SK-N-SH (cell line): ENCODE measurements around the gene SNRNP25. TPM values are rescaled to one million over a fixed set of nuclear protein-coding genes. Genes with fewer than 3 reads are reported as not detected.
A peak's percentile ranks its signal among the peaks of the same experiment; 100 is the strongest.

Experiments used
- CTCF ChIA-PET: fragments of 300-600, 350-600 bp; formaldehyde crosslinking; extraction: SDS; loops from one replicate; lab custom pipeline; 2021; lab: Yijun Ruan, JAX
- POLR2A ChIA-PET: fragments of 350-600 bp; sonication (Branson Sonifier 250); formaldehyde crosslinking; extraction: SDS; loops from one replicate; lab custom pipeline; 2020; ENCODE audit warnings: antibody characterized with exemption, inconsistent platforms; lab: Yijun Ruan, JAX
- DNase-seq: peaks from one replicate; pipeline ENCODE4 v3.0.0; 2012
- H2AFZ ChIP-seq: fragments of 200-600 bp; sonication (generic); 2 replicates; pipeline ENCODE4 v1.8.1; 2016; ENCODE audit warnings: antibody characterized with exemption, mild to moderate bottlenecking, low read depth
- H3F3A ChIP-seq: fragments of 200-600 bp; sonication (generic); replicated peaks from 2 replicates; pipeline ENCODE3; 2016; ENCODE audit warnings: antibody characterized with exemption, mild to moderate bottlenecking; ENCODE audit not compliant: insufficient read depth
- H3K27ac ChIP-seq, 2 experiments: fragments of 200-500 bp in 1 of 2; fragments of 200-600 bp in 1 of 2; sonication (Bioruptor generic) in 1 of 2; sonication (generic), shearing (Covaris generic) in 1 of 2; 2 replicates each; pipeline versions ENCODE4 v1.5.1 to v1.6.1; 2014 to 2016; ENCODE audit warnings: low read depth in 2 of 2, inconsistent platforms in 1 of 2, low read length in 1 of 2, mild to moderate bottlenecking in 1 of 2, mixed read lengths in 1 of 2
- H3K27me3 ChIP-seq: fragments of 200-600 bp; sonication (generic), shearing (Covaris generic); 2 replicates; pipeline ENCODE4 v1.6.1; 2016; ENCODE audit warnings: mixed run types; ENCODE audit not compliant: insufficient read depth
- H3K36me3 ChIP-seq, 2 experiments: fragments of 200-500 bp in 1 of 2; fragments of 200-600 bp in 1 of 2; sonication (Bioruptor generic) in 1 of 2; sonication (generic) in 1 of 2; replicated peaks in 1 of 2; 2 replicates each; pipeline versions ENCODE3 to v1.5.1; 2014 to 2016; ENCODE audit warnings: low read length in 1 of 2, mild to moderate bottlenecking in 1 of 2; ENCODE audit not compliant: insufficient read depth in 2 of 2, control insufficient read depth in 1 of 2
- H3K4me1 ChIP-seq, 2 experiments: fragments of 200-500 bp in 1 of 2; fragments of 200-600 bp in 1 of 2; sonication (Bioruptor generic) in 1 of 2; sonication (generic), shearing (Covaris generic) in 1 of 2; 2 replicates each; pipeline versions ENCODE4 v1.5.1 to v1.6.1; 2014 to 2016; ENCODE audit warnings: low read depth in 1 of 2, low read length in 1 of 2, mixed run types in 1 of 2; ENCODE audit not compliant: insufficient read depth in 2 of 2, control insufficient read depth in 1 of 2
- H3K4me2 ChIP-seq: fragments of 200-600 bp; sonication (generic), shearing (Covaris generic); 2 replicates; pipeline ENCODE4 v1.6.1; 2017; ENCODE audit warnings: mixed run types
- H3K4me3 ChIP-seq, 2 experiments: fragments of 200-500 bp in 1 of 2; fragments of 200-600 bp in 1 of 2; sonication (Bioruptor generic) in 1 of 2; sonication (generic), shearing (Covaris generic) in 1 of 2; 2 replicates each; pipeline versions ENCODE4 v1.5.1 to v1.8.1; 2014 to 2016; ENCODE audit warnings: low read depth in 2 of 2, inconsistent platforms in 1 of 2, low read length in 1 of 2, mild to moderate bottlenecking in 1 of 2, mixed read lengths in 1 of 2, moderate library complexity in 1 of 2
- H3K79me2 ChIP-seq: fragments of 200-600 bp; sonication (generic); 2 replicates; pipeline ENCODE4 v1.8.1; 2017; ENCODE audit warnings: mild to moderate bottlenecking; ENCODE audit not compliant: insufficient read depth
- H3K9ac ChIP-seq: fragments of 200-600 bp; sonication (generic); 2 replicates; pipeline ENCODE4 v1.6.1; 2017; ENCODE audit warnings: mixed run types
- H3K9me2 ChIP-seq: fragments of 200-600 bp; sonication (generic); 2 replicates; pipeline ENCODE4 v1.6.1; 2017; ENCODE audit warnings: mixed run types
- H3K9me3 ChIP-seq: fragments of 200-600 bp; sonication (generic); 2 replicates; pipeline ENCODE4 v1.6.1; 2017; ENCODE audit warnings: mixed run types, mild to moderate bottlenecking, moderate library complexity
- H4K20me1 ChIP-seq: fragments of 200-600 bp; sonication (generic); 2 replicates; pipeline ENCODE4 v1.6.1; 2017; ENCODE audit warnings: mild to moderate bottlenecking, mixed run types; ENCODE audit not compliant: insufficient read depth
- ELF1 ChIP-seq: IDR thresholded peaks from 2 replicates; pipeline ENCODE4 v1.4.0; 2012
- EP300 ChIP-seq, 2 experiments: IDR thresholded peaks; 2 replicates each; pipeline versions ENCODE4 v1.4.0 to v1.6.1; 2012; ENCODE audit warnings: borderline replicate concordance in 1 of 2, low read depth in 1 of 2, low read length in 1 of 2
- EZH2phosphoT487 ChIP-seq: fragments of 200-600 bp; sonication (generic); IDR thresholded peaks from 2 replicates; pipeline ENCODE4 v1.6.1; 2017; ENCODE audit warnings: low read depth, mixed run types, mild to moderate bottlenecking, antibody characterized with exemption, moderate library complexity, borderline replicate concordance
- FOSL2 ChIP-seq: IDR thresholded peaks from 2 replicates; pipeline ENCODE4 v1.4.0; 2012; ENCODE audit warnings: low read depth, mild to moderate bottlenecking, moderate library complexity, borderline replicate concordance
- FOXM1 ChIP-seq: IDR thresholded peaks from 2 replicates; pipeline ENCODE4 v1.4.0; 2012; ENCODE audit warnings: low read depth, mild to moderate bottlenecking
- GATA2 ChIP-seq: sonication (generic); formaldehyde crosslinking; IDR thresholded peaks from 2 replicates; pipeline ENCODE4 v1.5.0; 2020; ENCODE audit warnings: mild to moderate bottlenecking, missing genetic modification reagents
- JUND ChIP-seq: IDR thresholded peaks from 2 replicates; pipeline ENCODE4 v1.4.0; 2012
- MEF2A ChIP-seq: IDR thresholded peaks from 2 replicates; pipeline ENCODE4 v1.4.0; 2012; ENCODE audit warnings: low read depth, borderline replicate concordance
- MXI1 ChIP-seq: IDR thresholded peaks from 2 replicates; pipeline ENCODE4 v1.6.1; 2012; ENCODE audit warnings: mild to moderate bottlenecking, low read depth, low read length, improper control_type of control experiment
- NFIC ChIP-seq: IDR thresholded peaks from 2 replicates; pipeline ENCODE4 v1.4.0; 2012; ENCODE audit warnings: borderline replicate concordance
- POLR2AphosphoS5 ChIP-seq: IDR thresholded peaks from 2 replicates; pipeline ENCODE4 v1.6.1; 2012; ENCODE audit warnings: low read depth, low read length
- RCOR1 ChIP-seq: fragments of 150-350 bp; IDR thresholded peaks from 2 replicates; pipeline ENCODE4 v1.6.1; 2017; ENCODE audit warnings: antibody characterized with exemption, low read length
- REST ChIP-seq: IDR thresholded peaks from 2 replicates; pipeline ENCODE4 v1.6.1; 2012; ENCODE audit warnings: mild to moderate bottlenecking, low read depth, low read length, moderate library complexity
- RFX5 ChIP-seq: IDR thresholded peaks from 2 replicates; pipeline ENCODE4 v1.6.1; 2012; ENCODE audit warnings: mild to moderate bottlenecking, improper control_type of control experiment, low read length
- SMC3 ChIP-seq: IDR thresholded peaks from 2 replicates; pipeline ENCODE4 v1.6.1; 2012; ENCODE audit warnings: low read depth, low read length, improper control_type of control experiment
- TAF1 ChIP-seq: IDR thresholded peaks from 2 replicates; pipeline ENCODE4 v1.6.1; 2012; ENCODE audit warnings: low read depth, mild to moderate bottlenecking, low read length, moderate library complexity, borderline replicate concordance
- TCF12 ChIP-seq: IDR thresholded peaks from 2 replicates; pipeline ENCODE4 v1.4.0; 2012
- USF2 ChIP-seq: fragments of 150-350 bp; IDR thresholded peaks from 2 replicates; pipeline ENCODE4 v1.6.1; 2017; ENCODE audit warnings: antibody characterized with exemption, low read length, low read depth, borderline replicate concordance
- YY1 ChIP-seq: IDR thresholded peaks from 2 replicates; pipeline ENCODE4 v1.4.0; 2012; ENCODE audit warnings: low read depth, mild to moderate bottlenecking
- WGBS: methylation state at CpG from one replicate; pipeline ENCODE4 v1.1.6; 2017; ENCODE audit warnings: low lambda C conversion rate; 5-methylcytosine and 5-hydroxymethylcytosine counted together
- polyA plus RNA-seq, 3 experiments: library from polyadenylated mRNA; depleted of rRNA; stranded (reverse); fragments of >200 nt; gene quantifications; 2 replicates each; pipeline ENCODE4 v1.2.3, GENCODE V29; 2012
- TF ChIP-seq, protein P1 (sequence below): IDR thresholded peaks from 2 replicates; pipeline ENCODE4 v1.4.0; 2012; ENCODE audit warnings: low read depth, borderline replicate concordance
- TF ChIP-seq, protein P2 (sequence below): fragments of 200-600 bp; sonication (generic); IDR thresholded peaks from 2 replicates; pipeline ENCODE4 v1.6.1; 2017; ENCODE audit warnings: antibody characterized with exemption, mild to moderate bottlenecking, moderate library complexity
- TF ChIP-seq, protein P3 (sequence below): IDR thresholded peaks from 2 replicates; pipeline ENCODE4; 2012

The SNRNP25 gene
- 61.9 and 73.4 TPM in 2 replicates for polyA plus RNA-seq (2012; rRNA removed)
- polyA plus RNA-seq (2012; cell fraction: cytosol; rRNA removed), result 64.6 and 70.4 TPM in 2 replicates
- polyA plus RNA-seq (2012; cell fraction: nucleus; rRNA removed), result 26.6 and 34.7 TPM in 2 replicates

DNA sequence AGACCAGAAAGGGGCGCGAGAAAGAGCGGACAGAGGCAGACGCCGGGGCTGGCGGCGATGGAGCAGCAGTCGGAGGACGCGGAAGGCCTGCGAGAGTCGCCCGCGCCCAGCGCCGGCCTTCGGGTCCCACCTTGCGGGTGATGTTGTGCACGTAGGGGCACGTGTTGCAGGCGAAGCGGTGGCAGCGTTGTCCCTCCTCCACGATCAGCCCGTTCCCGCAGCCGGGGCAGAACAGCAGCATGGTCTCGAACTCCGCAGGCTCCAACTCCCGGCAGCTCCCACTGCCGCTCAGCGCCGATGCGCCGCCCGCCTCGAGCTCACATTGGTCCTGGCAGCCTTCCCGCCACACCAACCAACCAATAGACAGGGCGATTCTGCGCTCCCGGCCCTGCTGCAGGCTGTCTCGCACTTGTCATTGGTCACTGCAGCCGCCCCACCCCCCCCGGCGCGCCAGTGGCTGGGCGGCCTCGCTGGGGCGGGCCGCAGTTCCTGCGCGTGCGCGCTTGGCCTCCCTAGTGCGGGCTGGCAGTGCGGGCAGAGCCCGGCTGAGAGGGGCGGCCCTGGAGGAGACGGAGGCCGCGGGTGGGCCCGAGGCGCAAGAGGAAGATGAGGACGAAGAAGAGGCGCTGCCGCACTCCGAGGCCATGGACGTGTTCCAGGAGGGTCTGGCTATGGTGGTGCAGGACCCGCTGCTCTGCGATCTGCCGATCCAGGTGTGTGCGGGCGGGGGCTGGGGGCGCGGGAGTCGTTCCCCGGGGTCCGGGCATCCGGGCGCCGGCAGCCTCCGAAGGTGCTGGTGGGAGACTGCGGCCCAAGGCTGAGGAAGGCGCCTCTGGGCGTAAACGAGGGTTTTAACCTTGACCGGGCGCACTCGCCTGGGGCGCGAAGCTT is at the start of gene SNRNP25, which contains the start of gene POLR3K:
TSS of gene SNRNP25 (plus strand) at position 483 of the 891 bp plus-strand sequence. CDS start at position 672, 189 bp downstream.
TSS of gene POLR3K (minus strand) at position 263 of the 891 bp plus-strand sequence. CDS start at position 241, 22 bp downstream.
- H3K9me2 ChIP-seq, result no peaks in the 10 kb centered on the region
- POLR2A ChIA-PET, result interaction anchor here (0.7 to 1.0 kb wide), 2 partner anchors 9 to 129 kb away, joined by 3 read pairs; no protein-coding TSS in a partner anchor
- CTCF ChIA-PET, result interaction anchor here (1.0 to 4.0 kb wide), 9 partner anchors 10 to 309 kb away, joined by 3 to 20 read pairs (median 4); no protein-coding TSS in a partner anchor
- WGBS, result 2% methylated on average over 25 of the region's 91 CpGs
- H3F3A ChIP-seq, result peaks cover 8% of the 10 kb centered on the region
- DNase-seq, result peak; percentile 100
- peak within 1 kb of the TSS; percentile 67 to 87 for H3K4me3 ChIP-seq
- H3K4me2 ChIP-seq, result peak within 1 kb of the TSS; percentile 96
- H2AFZ ChIP-seq, result peak within 1 kb of the TSS; percentile 93
- peak within 1 kb of the TSS; percentile 83 for H3K9ac ChIP-seq
- no peaks in the 10 kb centered on the region for H3K27me3 ChIP-seq
- peak within 1 kb of the TSS; percentile 70 to 72 for H3K27ac ChIP-seq
- peaks cover 46% of the 10 kb centered on the region for H3K79me2 ChIP-seq
- H4K20me1 ChIP-seq, result no peaks in the 10 kb centered on the region
- no peaks in the 10 kb centered on the region for H3K9me3 ChIP-seq
- H3K4me1 ChIP-seq, result peaks cover 3 to 9% of the 10 kb centered on the region in 2 experiments; a peak in 1 of 4 replicates
- peaks cover 3 to 35% of the 10 kb centered on the region in 2 experiments for H3K36me3 ChIP-seq
- TF ChIP-seq RCOR1 (no peak), GATA2 (no peak), POLR2AphosphoS5 (peak; percentile 70), TCF12 (no peak), SMC3 (0 out of 2 replicates have a peak, but pooled peaks have one; percentile 4), YY1 (no peak), TAF1 (peak; percentile 28; the same call in 1 of the 2 replicates), REST (0 out of 2 replicates have a peak, but pooled peaks have one; percentile 16), EP300 (IDR thresholded peaks at IDR 0.05; ENCODE audit: borderline replicate concordance in 1 of 2, low read depth in 1 of 2, low read length in 1 of 2) (no peak), ELF1 (peak; percentile 7; the same call in 1 of the 2 replicates), FOSL2 (no peak), RFX5 (peak; percentile 73), NFIC (no peak), MEF2A (no peak), EZH2phosphoT487 (no peak), MXI1 (peak; percentile 90), FOXM1 (no peak), JUND (no peak), USF2 (no peak)
- TF ChIP-seq, protein P1, sequence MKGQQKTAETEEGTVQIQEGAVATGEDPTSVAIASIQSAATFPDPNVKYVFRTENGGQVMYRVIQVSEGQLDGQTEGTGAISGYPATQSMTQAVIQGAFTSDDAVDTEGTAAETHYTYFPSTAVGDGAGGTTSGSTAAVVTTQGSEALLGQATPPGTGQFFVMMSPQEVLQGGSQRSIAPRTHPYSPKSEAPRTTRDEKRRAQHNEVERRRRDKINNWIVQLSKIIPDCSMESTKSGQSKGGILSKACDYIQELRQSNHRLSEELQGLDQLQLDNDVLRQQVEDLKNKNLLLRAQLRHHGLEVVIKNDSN, result no peak
- TF ChIP-seq, protein P2, sequence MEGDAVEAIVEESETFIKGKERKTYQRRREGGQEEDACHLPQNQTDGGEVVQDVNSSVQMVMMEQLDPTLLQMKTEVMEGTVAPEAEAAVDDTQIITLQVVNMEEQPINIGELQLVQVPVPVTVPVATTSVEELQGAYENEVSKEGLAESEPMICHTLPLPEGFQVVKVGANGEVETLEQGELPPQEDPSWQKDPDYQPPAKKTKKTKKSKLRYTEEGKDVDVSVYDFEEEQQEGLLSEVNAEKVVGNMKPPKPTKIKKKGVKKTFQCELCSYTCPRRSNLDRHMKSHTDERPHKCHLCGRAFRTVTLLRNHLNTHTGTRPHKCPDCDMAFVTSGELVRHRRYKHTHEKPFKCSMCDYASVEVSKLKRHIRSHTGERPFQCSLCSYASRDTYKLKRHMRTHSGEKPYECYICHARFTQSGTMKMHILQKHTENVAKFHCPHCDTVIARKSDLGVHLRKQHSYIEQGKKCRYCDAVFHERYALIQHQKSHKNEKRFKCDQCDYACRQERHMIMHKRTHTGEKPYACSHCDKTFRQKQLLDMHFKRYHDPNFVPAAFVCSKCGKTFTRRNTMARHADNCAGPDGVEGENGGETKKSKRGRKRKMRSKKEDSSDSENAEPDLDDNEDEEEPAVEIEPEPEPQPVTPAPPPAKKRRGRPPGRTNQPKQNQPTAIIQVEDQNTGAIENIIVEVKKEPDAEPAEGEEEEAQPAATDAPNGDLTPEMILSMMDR, result no peak
- TF ChIP-seq, protein P3, sequence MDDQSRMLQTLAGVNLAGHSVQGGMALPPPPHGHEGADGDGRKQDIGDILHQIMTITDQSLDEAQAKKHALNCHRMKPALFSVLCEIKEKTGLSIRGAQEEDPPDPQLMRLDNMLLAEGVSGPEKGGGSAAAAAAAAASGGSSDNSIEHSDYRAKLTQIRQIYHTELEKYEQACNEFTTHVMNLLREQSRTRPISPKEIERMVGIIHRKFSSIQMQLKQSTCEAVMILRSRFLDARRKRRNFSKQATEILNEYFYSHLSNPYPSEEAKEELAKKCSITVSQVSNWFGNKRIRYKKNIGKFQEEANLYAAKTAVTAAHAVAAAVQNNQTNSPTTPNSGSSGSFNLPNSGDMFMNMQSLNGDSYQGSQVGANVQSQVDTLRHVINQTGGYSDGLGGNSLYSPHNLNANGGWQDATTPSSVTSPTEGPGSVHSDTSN, result peak; percentile 95
